A549 (cell line): ENCODE data around the gene SNX30.

Experiments used
- ATOH8 ChIP-seq: fragments of 250-450 bp; sonication (Bioruptor Pico); IDR thresholded peaks from 2 replicates; pipeline ENCODE4 v1.5.0; 2020; ENCODE audit warnings: low read depth, mild to moderate bottlenecking, moderate library complexity
- CEBPB ChIP-seq, 2 experiments: fragments of >200 bp in 1 of 2; sonication (Bioruptor Twin) in 1 of 2; formaldehyde crosslinking in 1 of 2; IDR thresholded peaks; 2 replicates each; pipeline ENCODE4 v1.6.1; 2012 to 2016
- CHD2 ChIP-seq: fragments of 150-350 bp; IDR thresholded peaks from 2 replicates; pipeline ENCODE4 v1.6.1; 2014; ENCODE audit warnings: low read length; ENCODE audit not compliant: partially characterized antibody
- CTCF ChIP-seq: fragments of >200 bp; sonication (Bioruptor Twin); formaldehyde crosslinking; IDR thresholded peaks from 3 replicates; pipeline ENCODE4 v1.5.1; 2016
- EP300 ChIP-seq, 2 experiments: fragments of >200 bp; sonication (Bioruptor Twin); formaldehyde crosslinking; IDR thresholded peaks; 2 replicates in 1 of 2; 3 replicates in 1 of 2; pipeline ENCODE4 v1.6.1; 2016 to 2017
- JUNB ChIP-seq: fragments of >200 bp; sonication (Bioruptor Twin); formaldehyde crosslinking; IDR thresholded peaks from 2 replicates; pipeline ENCODE4 v1.6.1; 2016
- KDM5A ChIP-seq: fragments of 200-600 bp; sonication (generic); IDR thresholded peaks from 2 replicates; pipeline ENCODE4 v1.6.1; 2016; ENCODE audit warnings: antibody characterized with exemption, mild to moderate bottlenecking
- MAFK ChIP-seq: fragments of 450-650 bp; IDR thresholded peaks from 2 replicates; pipeline ENCODE4 v1.6.1; 2014; ENCODE audit not compliant: partially characterized antibody
- NR3C1 ChIP-seq: fragments of >200 bp; sonication (Bioruptor Twin); formaldehyde crosslinking; IDR thresholded peaks from 3 replicates; pipeline ENCODE4 v1.6.1; 2017
- POLR2A ChIP-seq: IDR thresholded peaks from 2 replicates; pipeline ENCODE4 v1.6.1; 2012; ENCODE audit warnings: mild to moderate bottlenecking, low read length
- SMC3 ChIP-seq: fragments of >200 bp; sonication (Bioruptor Twin); formaldehyde crosslinking; IDR thresholded peaks from 3 replicates; pipeline ENCODE4 v1.6.1; 2018; ENCODE audit warnings: inconsistent platforms
- ZC3H11A ChIP-seq: fragments of 450-650 bp; IDR thresholded peaks from 2 replicates; pipeline ENCODE4 v1.6.1; 2014; ENCODE audit warnings: antibody characterized with exemption, mild to moderate bottlenecking

- TF ChIP-seq CHD2 (no peak), NR3C1 (no peak), CEBPB (IDR thresholded peaks at IDR 0.05) (no peak), CTCF (no peak), ZC3H11A (no peak), JUNB (no peak), POLR2A (no peak), EP300 (IDR thresholded peaks at IDR 0.05) (no peak), ATOH8 (no peak), MAFK (no peak), KDM5A (no peak), SMC3 (no peak)
Observed at GRCh38 chr9:112884101-112884500, 133.5 kb downstream of the SNX30 start.
